ENCODE results near the gene CACNA1S. TPM values are rescaled to one million over a fixed set of nuclear protein-coding genes. Genes with fewer than 3 reads are reported as not detected.
A peak's percentile ranks its signal among the peaks of the same experiment; 100 is the strongest.

CACNA1S gene
- total RNA-seq, 6 experiments from 2014 or later, result not detected

DNA sequence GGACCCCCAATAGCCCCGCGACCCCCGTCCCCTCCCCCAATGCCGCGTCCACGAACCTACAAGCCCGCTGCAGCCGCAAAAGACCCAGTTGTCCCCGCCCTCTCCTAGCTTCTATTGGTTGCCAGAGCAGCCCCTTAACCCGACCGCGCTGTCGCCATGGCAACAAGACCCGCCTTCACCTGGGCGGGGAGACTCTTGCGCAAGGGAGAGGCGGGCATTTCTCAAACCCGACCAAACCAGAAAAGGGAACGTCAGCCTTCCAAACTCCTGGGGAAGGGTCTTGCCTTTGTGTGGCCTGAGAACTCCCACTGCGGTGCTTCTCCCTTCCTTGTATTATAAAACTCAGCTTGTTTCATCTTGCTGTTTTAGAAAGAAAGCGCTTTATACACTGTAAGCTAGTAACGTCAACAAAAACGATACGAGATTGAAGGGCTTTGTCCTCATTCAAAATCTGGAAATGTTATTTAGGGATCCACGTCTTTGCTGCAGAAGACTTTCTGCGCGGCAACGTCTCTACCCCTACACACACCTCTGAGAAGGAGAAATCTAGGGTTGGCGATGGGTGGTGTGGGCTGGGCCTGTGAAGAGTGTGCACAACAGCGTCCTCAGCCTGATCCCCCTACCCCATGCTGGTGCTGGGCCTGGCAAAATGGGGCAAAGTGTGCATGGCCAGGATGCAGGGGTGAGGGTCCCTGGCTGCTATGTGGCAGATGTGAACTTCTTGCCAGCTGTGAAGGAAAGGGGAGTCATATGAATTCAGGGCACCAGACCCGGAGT lies 42.4 kb upstream of the CACNA1S start, which contains the start of gene TMEM9:
TSS of gene TMEM9 (minus strand) at position 86 of the 777 bp plus-strand sequence. CDS start 551 bp downstream, outside the sequence.
- DNase-seq, result peak; percentile 91
- TF ChIP-seq CTCF (IDR thresholded peaks at IDR 0.05), result no peak
- Mint-ChIP-seq H3K27me3 (ENCODE audit: insufficient read depth) (peaks cover 21% of the 10 kb centered on the region), H3K4me1 (ENCODE audit: low read depth) (peaks cover 12% of the 10 kb centered on the region), H3K4me3 (peak within 1 kb of the TSS; percentile 89), H3K27ac (peak within 1 kb of the TSS; percentile 80), H3K9me3 (no peaks in the 10 kb centered on the region), H3K36me3 (ENCODE audit: low read depth) (0 out of 2 replicates have a peak, but pooled peaks cover 6% of the 10 kb centered on the region)

DNA sequence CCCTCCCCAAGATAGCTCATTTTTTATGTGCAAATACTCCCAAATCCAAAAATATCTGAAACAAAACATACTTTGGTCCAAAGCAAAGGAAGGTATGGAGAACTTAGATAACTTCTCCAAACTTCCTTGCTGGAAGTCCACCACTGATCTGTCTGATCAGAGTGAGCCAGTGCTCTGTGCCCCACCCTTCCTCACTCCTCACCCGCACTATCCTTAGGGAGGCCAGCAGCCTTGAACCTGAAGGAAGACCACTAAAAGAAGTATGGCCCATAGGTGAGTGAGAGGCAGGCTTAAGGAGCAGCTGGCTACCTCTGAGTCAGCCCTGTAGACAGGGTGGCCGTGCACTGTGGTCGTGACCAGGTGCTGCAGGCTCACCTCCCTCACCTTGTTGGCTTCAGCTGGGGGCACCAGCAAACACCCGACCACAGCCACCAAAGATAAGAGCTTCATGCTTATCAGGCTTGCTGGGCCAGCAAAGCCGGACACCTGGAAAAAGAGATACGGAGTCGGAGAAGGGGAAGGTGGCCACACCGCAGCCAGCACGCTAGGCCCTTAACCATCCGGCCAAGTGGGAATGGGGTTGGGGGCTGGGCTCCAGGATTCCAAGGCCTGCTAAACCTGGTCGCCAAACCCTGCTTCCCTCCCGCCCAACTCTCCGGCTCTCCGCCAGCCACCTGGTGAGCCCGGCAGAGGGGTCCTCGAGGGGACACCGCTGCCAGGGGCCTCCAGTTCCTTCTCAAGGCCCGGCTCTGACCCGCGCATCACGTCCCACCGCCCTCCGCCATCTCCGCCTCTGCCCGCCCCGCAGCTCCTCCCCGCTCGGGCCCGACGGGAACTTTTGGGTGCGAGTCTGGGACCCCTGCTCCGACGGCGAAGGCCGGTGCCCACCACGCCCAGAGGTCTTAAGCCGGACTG lies 41.5 kb upstream of the CACNA1S start:
- H3K4me3 Mint-ChIP-seq, result peak overlapping the region; percentile 89
- H3K27me3 Mint-ChIP-seq (ENCODE audit: insufficient read depth), result peaks cover 16% of the 10 kb centered on the region
- peak overlapping the region; percentile 80 for H3K27ac Mint-ChIP-seq

DNA sequence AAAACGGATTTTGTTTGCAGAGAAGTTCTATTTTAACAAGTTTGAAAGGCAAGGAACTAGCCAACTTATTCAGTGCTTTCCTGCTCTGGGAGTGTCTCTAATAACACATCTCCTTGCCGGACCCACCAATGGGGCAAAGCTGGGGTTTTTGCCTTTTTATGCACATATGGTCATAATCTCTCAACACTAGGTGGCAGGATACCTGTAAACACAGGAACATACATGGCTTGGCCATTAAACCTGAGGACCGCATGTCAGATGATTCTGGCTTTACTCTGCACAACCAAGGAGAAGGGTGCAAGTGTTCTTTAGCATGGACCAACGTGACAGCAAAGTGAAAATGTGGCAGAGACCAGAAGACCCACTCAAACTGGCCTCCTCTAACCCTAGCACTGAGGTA lies 37.2 kb upstream of the CACNA1S start:
- H3K27me3 Mint-ChIP-seq (ENCODE audit: insufficient read depth), result peaks cover 1% of the 10 kb centered on the region; the same call in 1 of the 2 replicates
- peaks cover 30% of the 10 kb centered on the region for H3K36me3 Mint-ChIP-seq (ENCODE audit: low read depth)
- no peak overlapping the region for H3K27ac Mint-ChIP-seq
- TF ChIP-seq CTCF (IDR thresholded peaks at IDR 0.05), result peak; percentile 77
- DNase-seq, result peak; percentile 40
- H3K9me3 Mint-ChIP-seq, result no peaks in the 10 kb centered on the region
- peaks cover 7% of the 10 kb centered on the region for H3K4me1 Mint-ChIP-seq (ENCODE audit: low read depth)
- H3K4me3 Mint-ChIP-seq, result no peak overlapping the region

More for the DNA sequence above, 41.5 kb upstream of the CACNA1S start:
- Mint-ChIP-seq H3K36me3 (ENCODE audit: low read depth) (0 out of 2 replicates have a peak, but pooled peaks cover 10% of the 10 kb centered on the region), H3K9me3 (no peaks in the 10 kb centered on the region), H3K4me1 (ENCODE audit: low read depth) (peaks cover 12% of the 10 kb centered on the region)
- no peak for TF ChIP-seq CTCF (IDR thresholded peaks at IDR 0.05)
- no peak for DNase-seq

GRCh38 chr1:201147396-201148015 lies 35.3 kb upstream of the CACNA1S start:
- Mint-ChIP-seq H3K36me3 (ENCODE audit: low read depth) (peaks cover 49% of the 10 kb centered on the region), H3K27me3 (ENCODE audit: insufficient read depth) (peaks cover 1% of the 10 kb centered on the region; the same call in 1 of the 2 replicates), H3K27ac (no peak overlapping the region), H3K9me3 (no peaks in the 10 kb centered on the region), H3K4me3 (no peak overlapping the region), H3K4me1 (ENCODE audit: low read depth) (no peaks in the 10 kb centered on the region)
- DNase-seq, result no peak
- TF ChIP-seq CTCF (IDR thresholded peaks at IDR 0.05), result no peak
